HG02840 (cell line): ENCODE results near the gene LIN7A.
A peak's percentile ranks its signal among the peaks of the same experiment; 100 is the strongest.

Experiments
- ATAC-seq: cut with Tn5 transposase; IDR thresholded peaks from one replicate; pipeline ENCODE4 v1.9.1; 2021; ENCODE audit warnings: mild to moderate bottlenecking, moderate library complexity, moderate number of reproducible peaks; ENCODE audit not compliant: unreplicated experiment, low FRiP score

Gene LIN7A

GRCh38 chr12:80766897-80767296, 170.8 kb downstream of the LIN7A start:
- peak; percentile 95 for ATAC-seq

- ATAC-seq = no peak
These were observed 171.5 kb downstream of the LIN7A start for GRCh38 chr12:80766210-80766609.

- no peak for ATAC-seq
These were observed 173.9 kb downstream of the LIN7A start for GRCh38 chr12:80763874-80764273.

GRCh38 chr12:80761838-80762237, 175.9 kb downstream of the LIN7A start:
- no peak for ATAC-seq

GRCh38 chr12:80756875-80757274, 180.9 kb downstream of the LIN7A start:
- no peak for ATAC-seq

GRCh38 chr12:80754274-80754673, 183.5 kb downstream of the LIN7A start:
- no peak for ATAC-seq

- no peak for ATAC-seq
These were observed 185.3 kb downstream of the LIN7A start for GRCh38 chr12:80752464-80752863.

GRCh38 chr12:80749456-80749855, 188.3 kb downstream of the LIN7A start:
- no peak for ATAC-seq

GRCh38 chr12:80747800-80748199, 189.9 kb downstream of the LIN7A start:
- ATAC-seq = no peak

GRCh38 chr12:80745851-80746505, 191.8 kb downstream of the LIN7A start:
- ATAC-seq = no peak
